OCI-LY7 (cell line): ENCODE data around the gene LTB4R. TPM values are rescaled to one million over a fixed set of nuclear protein-coding genes. Genes with fewer than 3 reads are reported as not detected.
A peak's percentile ranks its signal among the peaks of the same experiment; 100 is the strongest.

Experiments used
- BruUV-seq: library from RNA; stranded (reverse); fragments of 400-500 nt; replicated peaks from 2 replicates; lab custom pipeline; 2021; lab: Mats Ljungman, UMichigan
- CTCF ChIA-PET: fragments of 300-600 bp; sonication (Branson Sonifier 250); formaldehyde crosslinking; loops from one replicate; lab custom pipeline; 2022; ENCODE audit warnings: antibody characterized with exemption; ENCODE audit not compliant: unreplicated experiment; lab: Charles Lee
- POLR2A ChIA-PET: fragments of 300-600 bp; sonication (Branson Sonifier 250); formaldehyde crosslinking; loops from one replicate; lab custom pipeline; 2022; ENCODE audit warnings: antibody characterized with exemption; lab: Charles Lee
- DNase-seq: peaks from one replicate; pipeline ENCODE4 v3.0.0-alpha.2; 2015; ENCODE audit warnings: low spot score
- H2AFZ ChIP-seq: fragments of 200-600 bp; sonication (generic), shearing (Covaris generic); 2 replicates; pipeline ENCODE4 v1.6.1; 2014; ENCODE audit warnings: mild to moderate bottlenecking, antibody characterized with exemption, low read length, moderate library complexity
- H3K27ac ChIP-seq: fragments of 200-600 bp; sonication (generic); 2 replicates; pipeline ENCODE4 v1.5.1; 2014; ENCODE audit warnings: mixed run types, low read depth, mild to moderate bottlenecking, moderate library complexity, low read length, inconsistent platforms; ENCODE audit not compliant: poor library complexity, severe bottlenecking
- H3K36me3 ChIP-seq: fragments of 200-600 bp; sonication (generic); 2 replicates; pipeline ENCODE4 v1.6.1; 2014; ENCODE audit warnings: mild to moderate bottlenecking, antibody characterized with exemption, low read length, moderate library complexity, mixed read lengths; ENCODE audit not compliant: insufficient read depth
- H3K4me1 ChIP-seq: fragments of 200-600 bp; sonication (generic); 2 replicates; pipeline ENCODE4 v1.5.1; 2014; ENCODE audit warnings: mild to moderate bottlenecking, low read length; ENCODE audit not compliant: insufficient read depth, poor library complexity, severe bottlenecking
- H3K4me2 ChIP-seq: fragments of 200-600 bp; sonication (generic); 2 replicates; pipeline ENCODE4 v1.6.1; 2014; ENCODE audit warnings: mild to moderate bottlenecking, low read length
- H3K4me3 ChIP-seq: fragments of 200-600 bp; sonication (generic); 2 replicates; pipeline ENCODE4 v1.5.1; 2014; ENCODE audit warnings: mild to moderate bottlenecking, low read depth, low read length; ENCODE audit not compliant: poor library complexity, severe bottlenecking
- H3K79me2 ChIP-seq: fragments of 200-600 bp; sonication (generic); 2 replicates; pipeline ENCODE4 v1.6.1; 2016; ENCODE audit warnings: low read depth, mild to moderate bottlenecking, low read length, moderate library complexity, mixed read lengths; ENCODE audit not compliant: insufficient read depth
- H3K9me2 ChIP-seq: fragments of 200-600 bp; sonication (generic); 2 replicates; pipeline ENCODE4 v1.6.1; 2016; ENCODE audit warnings: mild to moderate bottlenecking, low read length, mixed read lengths; ENCODE audit not compliant: insufficient read depth
- H3K9me3 ChIP-seq: fragments of 200-600 bp; sonication (generic); 2 replicates; pipeline ENCODE4 v1.6.1; 2014; ENCODE audit warnings: mild to moderate bottlenecking, mixed run types, low read length, mixed read lengths
- H4K20me1 ChIP-seq: fragments of 200-600 bp; sonication (generic); 2 replicates; pipeline ENCODE4 v1.6.1; 2014; ENCODE audit warnings: mild to moderate bottlenecking, antibody characterized with exemption, low read length, moderate library complexity, mixed read lengths; ENCODE audit not compliant: insufficient read depth
- CTCF ChIP-seq: fragments of 200-600 bp; sonication (generic); conservative IDR thresholded peaks from 2 replicates; pipeline ENCODE4 v1.5.1; 2014; ENCODE audit warnings: mild to moderate bottlenecking, antibody characterized with exemption, low read length, moderate library complexity, mixed read lengths
- EZH2phosphoT487 ChIP-seq: fragments of 200-600 bp; sonication (generic); IDR thresholded peaks from 2 replicates; pipeline ENCODE4 v1.6.1; 2018; ENCODE audit warnings: low read depth, borderline replicate concordance, mild to moderate bottlenecking, mixed run types, antibody characterized with exemption, low read length, moderate library complexity, mixed read lengths
- intact Hi-C: fragments of 100-400 bp; cut with micrococcal nuclease; formaldehyde crosslinking; loops from one replicate; pipeline ENCODE4 v1.10.0; 2022; ENCODE audit not compliant: unreplicated experiment
- total RNA-seq, 2 experiments: library from RNA; depleted of rRNA in 1 of 2; stranded (reverse); fragments of >200 nt in 1 of 2; shearing (Covaris generic) in 1 of 2; gene quantifications; 2 replicates each; pipeline ENCODE4 v1.2.3, GENCODE V29; 2014 to 2022

The LTB4R gene
- total RNA-seq, 2 experiments from 2014 or later: 15.8 to 28.3 TPM

GRCh38 chr14:24309538-24310264, 1.6 kb upstream of the LTB4R start, which contains the start of gene LTB4R2:
Gene LTB4R2, plus strand, starts transcription at chr14:24310140. Its CDS starts 525 bp downstream, at chr14:24310665.
- no peak within 1 kb of the TSS for H2AFZ ChIP-seq
- intact Hi-C loops: no loop called here
- H3K4me3 ChIP-seq: no peak within 1 kb of the TSS
- ChIA-PET CTCF (interaction anchor here (0.9 kb wide), 1 partner anchor 34 kb away, joined by 3 read pairs; no protein-coding TSS in a partner anchor), POLR2A (interaction anchor here (0.7 to 2.5 kb wide), 3 partner anchors 8 to 39 kb away, joined by 3 to 9 read pairs (median 6); partner anchors contain the start of gene RABGGTA)
- peak within 1 kb of the TSS; percentile 39; the same call in 1 of the 2 replicates for H3K4me2 ChIP-seq
- H3K9me3 ChIP-seq: no peaks in the 10 kb centered on the region
- peaks cover 85% of the 10 kb centered on the region for H3K36me3 ChIP-seq
- H3K9me2 ChIP-seq: no peaks in the 10 kb centered on the region
- H4K20me1 ChIP-seq: no peaks in the 10 kb centered on the region
- BruUV-seq: no TSS peak
- H3K27ac ChIP-seq: no peak within 1 kb of the TSS
- TF ChIP-seq EZH2phosphoT487: no peak
- no peak for TF ChIP-seq CTCF
- H3K4me1 ChIP-seq: peaks cover 38% of the 10 kb centered on the region
- H3K79me2 ChIP-seq: no peaks in the 10 kb centered on the region
- no peak for DNase-seq

GRCh38 chr14:24310265-24310645, 1.0 kb upstream of the LTB4R start:
- no peaks in the 10 kb centered on the region for H3K9me2 ChIP-seq
- no peaks in the 10 kb centered on the region for H3K79me2 ChIP-seq
- intact Hi-C loops: no loop called here
- no peak overlapping the region for H3K27ac ChIP-seq
- no peak for DNase-seq
- no peak overlapping the region for H3K4me3 ChIP-seq
- no peaks in the 10 kb centered on the region for H3K9me3 ChIP-seq
- CTCF ChIA-PET: interaction anchor here (0.9 kb wide), 1 partner anchor 13 kb away, joined by 4 read pairs; no protein-coding TSS in a partner anchor
- H3K4me2 ChIP-seq: peak overlapping the region; percentile 39; the same call in 1 of the 2 replicates
- no TSS peak for BruUV-seq
- peaks cover 38% of the 10 kb centered on the region for H3K4me1 ChIP-seq
- no peak for TF ChIP-seq EZH2phosphoT487
- no peak for TF ChIP-seq CTCF
- POLR2A ChIA-PET: interaction anchor here (0.7 to 2.5 kb wide), 3 partner anchors 9 to 39 kb away, joined by 3 to 9 read pairs (median 4); partner anchors contain the start of genes DHRS1, NOP9 and RABGGTA
- no peaks in the 10 kb centered on the region for H4K20me1 ChIP-seq
- H3K36me3 ChIP-seq: peaks cover 80% of the 10 kb centered on the region
- H2AFZ ChIP-seq: no peak overlapping the region
